Uterus (tissue), 2 donors: ENCODE results near the gene ITPR1.

Experiments used
- POLR2A ChIP-seq, 2 donors: fragments of 450-650 bp; IDR thresholded peaks; one replicate each; pipeline ENCODE4 v1.6.1; 2016; ENCODE audit warnings: antibody characterized with exemption in 2 of 2, mild to moderate bottlenecking in 1 of 2, moderate library complexity in 1 of 2
- TF ChIP-seq, protein P1 (sequence below), 4 experiments: fragments of 200-600 bp in 2 of 4; fragments of 450-650 bp in 2 of 4; sonication (generic) in 2 of 4; IDR thresholded peaks; one replicate each; pipeline ENCODE4 v1.5.1; 2016 to 2019; ENCODE audit warnings: antibody characterized with exemption in 4 of 4, mild to moderate bottlenecking in 2 of 4, moderate library complexity in 1 of 4

DNA sequence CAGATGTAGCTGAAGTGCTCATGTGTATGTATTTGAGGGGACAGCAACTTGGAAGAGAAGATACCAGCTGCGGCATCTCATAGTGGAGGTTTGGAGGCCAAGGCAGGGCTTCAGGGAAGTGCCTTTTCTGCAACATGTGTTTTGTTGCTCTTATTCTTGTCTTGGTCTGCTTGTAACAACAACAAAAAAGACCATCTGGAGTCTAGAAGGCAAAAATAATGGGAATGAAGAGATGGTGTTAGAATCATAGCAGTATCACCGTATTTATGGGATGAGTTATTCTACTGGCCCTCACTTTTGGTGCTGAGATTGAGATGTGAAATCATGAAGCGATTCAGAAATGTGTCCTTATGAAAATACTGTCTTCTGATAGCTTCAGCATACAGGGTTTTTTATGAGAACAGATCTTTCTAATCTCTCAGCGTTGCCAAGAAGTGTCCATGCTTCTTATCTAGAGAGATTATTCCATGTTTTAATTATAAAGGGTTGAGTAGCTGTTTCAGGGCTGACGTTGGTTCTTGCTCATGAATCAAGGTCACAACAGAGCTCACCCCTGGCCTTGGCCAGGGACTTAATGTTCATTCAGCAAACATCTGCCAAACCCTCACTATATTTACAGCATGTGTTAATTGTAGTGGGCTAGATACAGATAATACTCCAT lies 58.0 kb downstream of the ITPR1 start:
- TF ChIP-seq, protein P1, sequence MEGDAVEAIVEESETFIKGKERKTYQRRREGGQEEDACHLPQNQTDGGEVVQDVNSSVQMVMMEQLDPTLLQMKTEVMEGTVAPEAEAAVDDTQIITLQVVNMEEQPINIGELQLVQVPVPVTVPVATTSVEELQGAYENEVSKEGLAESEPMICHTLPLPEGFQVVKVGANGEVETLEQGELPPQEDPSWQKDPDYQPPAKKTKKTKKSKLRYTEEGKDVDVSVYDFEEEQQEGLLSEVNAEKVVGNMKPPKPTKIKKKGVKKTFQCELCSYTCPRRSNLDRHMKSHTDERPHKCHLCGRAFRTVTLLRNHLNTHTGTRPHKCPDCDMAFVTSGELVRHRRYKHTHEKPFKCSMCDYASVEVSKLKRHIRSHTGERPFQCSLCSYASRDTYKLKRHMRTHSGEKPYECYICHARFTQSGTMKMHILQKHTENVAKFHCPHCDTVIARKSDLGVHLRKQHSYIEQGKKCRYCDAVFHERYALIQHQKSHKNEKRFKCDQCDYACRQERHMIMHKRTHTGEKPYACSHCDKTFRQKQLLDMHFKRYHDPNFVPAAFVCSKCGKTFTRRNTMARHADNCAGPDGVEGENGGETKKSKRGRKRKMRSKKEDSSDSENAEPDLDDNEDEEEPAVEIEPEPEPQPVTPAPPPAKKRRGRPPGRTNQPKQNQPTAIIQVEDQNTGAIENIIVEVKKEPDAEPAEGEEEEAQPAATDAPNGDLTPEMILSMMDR (IDR thresholded peaks at IDR 0.05) = no peak
- no peak for TF ChIP-seq POLR2A (IDR thresholded peaks at IDR 0.05)
